ENCODE measurements around the gene NSRP1. TPM values are rescaled to one million over a fixed set of nuclear protein-coding genes. Genes with fewer than 3 reads are reported as not detected.
"Not testable (repeated sequence)": the region's sequence is repeated elsewhere in the genome, so short reads cannot be mapped to it uniquely, and the experiment has no call there.

Gene NSRP1
- total and polyA plus RNA-seq, 10 of the 15 experiments (the other 5 are each of a cell fraction or from before 2014, with no cell fraction given), result 12.5 to 69.7 (median 37.8) TPM

DNA sequence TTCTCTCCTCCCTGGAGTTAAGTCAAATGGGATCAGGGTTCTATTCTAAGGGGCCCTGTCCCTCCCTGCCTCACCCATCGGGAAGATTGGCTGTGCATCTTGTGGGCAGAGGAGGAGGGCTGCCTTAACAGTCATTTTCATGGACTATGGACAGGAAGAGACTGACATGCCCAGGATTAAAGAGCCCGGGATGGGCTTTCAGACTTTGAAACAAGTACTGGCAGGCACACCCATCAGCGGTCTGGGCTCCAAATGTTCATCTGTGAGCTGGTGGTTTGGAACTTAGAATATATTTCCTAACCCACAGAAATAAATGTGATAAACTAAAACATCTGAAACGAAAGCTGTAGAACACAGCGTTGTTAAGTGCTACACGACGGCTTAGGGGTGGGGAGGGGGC is 112.4 kb downstream of the NSRP1 start:
- no peak for TF ChIP-seq IKZF1 (conservative IDR thresholded peaks at IDR 0.05)
- TF ChIP-seq GABPA (IDR thresholded peaks at IDR 0.05; ENCODE audit: low read depth), result no peak
- TF ChIP-seq MTA3 (IDR thresholded peaks at IDR 0.05; ENCODE audit: borderline replicate concordance, low read length), result no peak
- no peak for TF ChIP-seq SP1 (IDR thresholded peaks at IDR 0.05; ENCODE audit: low read depth, low read length)
- no peak for TF ChIP-seq ETV6 (conservative IDR thresholded peaks at IDR 0.05 in 1 of 2, IDR thresholded peaks at IDR 0.05 in 1 of 2; ENCODE audit: borderline replicate concordance in 1 of 2, low read depth in 1 of 2)
- no peak for TF ChIP-seq RBBP5 (conservative IDR thresholded peaks at IDR 0.05)
- no peak for TF ChIP-seq ZNF384 (IDR thresholded peaks at IDR 0.05; ENCODE audit: borderline replicate concordance, low read depth, low read length)
- TF ChIP-seq HCFC1 (IDR thresholded peaks at IDR 0.05; ENCODE audit: low read length), result no peak
- TF ChIP-seq JUNB (IDR thresholded peaks at IDR 0.05), result no peak
- TF ChIP-seq MYC (IDR thresholded peaks at IDR 0.05; ENCODE audit: insufficient read depth, insufficient read length, insufficient replicate concordance, low read length, severe bottlenecking), result no peak
- no peak overlapping the region for H3K4me3 ChIP-seq
- H3K4me2 ChIP-seq (ENCODE audit: control insufficient read depth, insufficient read depth), result no peak overlapping the region
- DNase-seq (ENCODE audit: low read depth, low spot score) (no peak), FAIRE-seq (no peak), ATAC-seq (no peak)
- no peaks in the 10 kb centered on the region for H3K4me1 ChIP-seq (ENCODE audit: control insufficient read depth, insufficient read depth, low read length)
- H3K27me3 ChIP-seq (replicated peaks in 1 of 2; ENCODE audit: control insufficient read depth in 2 of 2, insufficient read depth in 2 of 2, low read length in 1 of 2), result no peaks in the 10 kb centered on the region
- no peaks in the 10 kb centered on the region for H3K79me2 ChIP-seq (ENCODE audit: control insufficient read depth, insufficient read depth, low read length)
- ChIA-PET RAD21 (ENCODE audit: unreplicated experiment) (no interaction called here), CTCF (interaction anchor here (1.4 kb wide), 1 partner anchor 104 kb away, joined by 4 read pairs; no protein-coding TSS in a partner anchor), SMC1A (ENCODE audit: uncharacterized antibody, unreplicated experiment) (no interaction called here), POLR2A (interaction anchor here (0.5 kb wide), 1 partner anchor 1837 kb away, joined by 3 read pairs; no protein-coding TSS in a partner anchor)
- BruUV-seq (replicated peaks), result no TSS peak
- no peak overlapping the region for H3K9ac ChIP-seq (ENCODE audit: control insufficient read depth, insufficient read depth, low read length)
- in situ Hi-C loops (cut with MboI), result no loop called here
- H3K36me3 ChIP-seq (ENCODE audit: control insufficient read depth in 2 of 2, insufficient read depth in 2 of 2, low read length in 1 of 2), result no peaks in the 10 kb centered on the region
- H2AFZ ChIP-seq (ENCODE audit: control insufficient read depth, low read depth, low read length), result no peak overlapping the region
- H4K20me1 ChIP-seq (ENCODE audit: control insufficient read depth, insufficient read depth), result no peaks in the 10 kb centered on the region
- no peaks in the 10 kb centered on the region for H3K9me3 ChIP-seq (replicated peaks; ENCODE audit: control insufficient read depth, insufficient read depth, low read length)
- intact Hi-C loops (cut with micrococcal nuclease; ENCODE audit: unreplicated experiment), result no loop called here
- 76% methylated on average over 7 of the region's 7 CpGs for WGBS (ENCODE audit: insufficient coverage, insufficient replicate concordance, low lambda C conversion rate, missing lambda C conversion rate)
- no peak overlapping the region for H3K27ac ChIP-seq (ENCODE audit: control insufficient read depth, insufficient read depth)

DNA sequence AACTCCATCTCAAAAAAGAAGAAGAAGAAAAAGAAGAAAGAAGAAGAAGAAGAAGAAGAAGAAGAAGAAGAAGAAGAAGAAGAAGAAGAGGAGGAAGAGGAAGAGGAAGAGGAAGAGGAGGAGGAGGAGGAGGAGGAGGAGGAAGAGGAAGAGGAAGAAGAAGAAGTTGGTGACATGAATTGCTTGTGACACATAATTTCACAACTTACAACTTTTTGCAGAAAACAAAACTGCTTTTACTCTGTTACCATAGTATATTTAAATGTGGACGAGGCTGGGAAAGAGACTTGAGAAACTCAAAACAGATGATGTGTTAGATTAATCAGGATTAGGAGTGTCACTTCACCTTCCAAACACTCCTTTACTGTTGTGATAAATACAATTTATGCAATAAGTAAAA is 113.4 kb downstream of the NSRP1 start:
- H2AFZ ChIP-seq (ENCODE audit: control insufficient read depth, low read depth, low read length); CTCF ChIA-PET; BruUV-seq (replicated peaks); ATAC-seq; H3K9ac ChIP-seq (ENCODE audit: control insufficient read depth, insufficient read depth, low read length); H3K4me1 ChIP-seq (ENCODE audit: control insufficient read depth, insufficient read depth, low read length); H3K9me3 ChIP-seq (replicated peaks; ENCODE audit: control insufficient read depth, insufficient read depth, low read length); in situ Hi-C loops (cut with MboI); POLR2A ChIA-PET; H3K27ac ChIP-seq (ENCODE audit: control insufficient read depth, insufficient read depth); H3K4me2 ChIP-seq (ENCODE audit: control insufficient read depth, insufficient read depth); H4K20me1 ChIP-seq (ENCODE audit: control insufficient read depth, insufficient read depth); H3K4me3 ChIP-seq; FAIRE-seq; H3K79me2 ChIP-seq (ENCODE audit: control insufficient read depth, insufficient read depth, low read length); SMC1A ChIA-PET (ENCODE audit: uncharacterized antibody, unreplicated experiment); H3K36me3 ChIP-seq (ENCODE audit: control insufficient read depth in 2 of 2, insufficient read depth in 2 of 2, low read length in 1 of 2); DNase-seq (ENCODE audit: low read depth, low spot score); H3K27me3 ChIP-seq (replicated peaks in 1 of 2; ENCODE audit: control insufficient read depth in 2 of 2, insufficient read depth in 2 of 2, low read length in 1 of 2): not testable (repeated sequence)
- RAD21 ChIA-PET (ENCODE audit: unreplicated experiment), result interaction anchor here (1.1 kb wide), 1 partner anchor 485 kb away, joined by 3 read pairs; no protein-coding TSS in a partner anchor
- WGBS (ENCODE audit: insufficient coverage, insufficient replicate concordance, low lambda C conversion rate, missing lambda C conversion rate), result 5% methylated on average over 1 of the region's 1 CpG
- intact Hi-C loops (cut with micrococcal nuclease; ENCODE audit: unreplicated experiment), result loop anchor here (10.0 kb wide), 1 partner anchor 105 kb away; the partner anchor contains the start of gene TMIGD1
